ENCODE data around the gene RELB.

RELB gene

DNA sequence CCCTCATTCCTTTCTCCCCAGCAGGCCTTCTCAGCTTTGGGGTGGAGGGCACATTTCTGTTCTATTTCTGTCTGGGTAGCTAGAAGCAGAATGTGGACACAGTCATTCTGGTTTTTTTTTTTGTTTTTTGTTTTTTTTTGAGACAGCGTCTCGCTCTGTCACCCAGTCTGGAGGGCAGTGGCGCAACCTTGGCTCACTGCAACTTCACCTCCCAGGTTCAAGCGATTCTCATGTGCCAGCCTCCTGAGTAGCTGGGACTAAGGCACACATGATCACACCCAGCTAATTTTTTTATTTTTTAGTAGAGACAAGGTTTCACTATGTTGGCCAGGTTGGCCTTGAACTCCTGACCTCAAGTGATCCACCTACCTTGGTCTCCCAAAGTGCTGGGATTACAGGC, 25.8 kb upstream of the RELB start:
- no peak overlapping the region for H3K4me2 ChIP-seq (ENCODE audit: low read depth, low read length, poor library complexity, severe bottlenecking)
- H3K36me3 ChIP-seq (ENCODE audit: insufficient read depth, low read length) = peaks cover 61% of the 10 kb centered on the region; the same call in 1 of the 2 replicates
- H4K20me1 ChIP-seq (ENCODE audit: insufficient read depth, low read length, poor library complexity, severe bottlenecking) = no peaks in the 10 kb centered on the region
- H3K9me3 ChIP-seq (ENCODE audit: insufficient read depth, low read depth, low read length) = no peaks in the 10 kb centered on the region
- no peaks in the 10 kb centered on the region for H3K4me1 ChIP-seq (ENCODE audit: insufficient read depth, low read length, poor library complexity, severe bottlenecking)
- H3F3A ChIP-seq (ENCODE audit: low read depth) = no peaks in the 10 kb centered on the region
- H3K27me3 ChIP-seq (ENCODE audit: insufficient read depth, low read length, poor library complexity, severe bottlenecking) = no peaks in the 10 kb centered on the region
- TF ChIP-seq, protein P1, sequence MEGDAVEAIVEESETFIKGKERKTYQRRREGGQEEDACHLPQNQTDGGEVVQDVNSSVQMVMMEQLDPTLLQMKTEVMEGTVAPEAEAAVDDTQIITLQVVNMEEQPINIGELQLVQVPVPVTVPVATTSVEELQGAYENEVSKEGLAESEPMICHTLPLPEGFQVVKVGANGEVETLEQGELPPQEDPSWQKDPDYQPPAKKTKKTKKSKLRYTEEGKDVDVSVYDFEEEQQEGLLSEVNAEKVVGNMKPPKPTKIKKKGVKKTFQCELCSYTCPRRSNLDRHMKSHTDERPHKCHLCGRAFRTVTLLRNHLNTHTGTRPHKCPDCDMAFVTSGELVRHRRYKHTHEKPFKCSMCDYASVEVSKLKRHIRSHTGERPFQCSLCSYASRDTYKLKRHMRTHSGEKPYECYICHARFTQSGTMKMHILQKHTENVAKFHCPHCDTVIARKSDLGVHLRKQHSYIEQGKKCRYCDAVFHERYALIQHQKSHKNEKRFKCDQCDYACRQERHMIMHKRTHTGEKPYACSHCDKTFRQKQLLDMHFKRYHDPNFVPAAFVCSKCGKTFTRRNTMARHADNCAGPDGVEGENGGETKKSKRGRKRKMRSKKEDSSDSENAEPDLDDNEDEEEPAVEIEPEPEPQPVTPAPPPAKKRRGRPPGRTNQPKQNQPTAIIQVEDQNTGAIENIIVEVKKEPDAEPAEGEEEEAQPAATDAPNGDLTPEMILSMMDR (conservative IDR thresholded peaks at IDR 0.05; ENCODE audit: low read length) = no peak
- no peak for TF ChIP-seq EZH2phosphoT487 (IDR thresholded peaks at IDR 0.05; ENCODE audit: borderline replicate concordance)
- no peak overlapping the region for H2AFZ ChIP-seq (ENCODE audit: low read length)
- no peaks in the 10 kb centered on the region for H3K9me2 ChIP-seq (replicated peaks; ENCODE audit: low read depth, low read length)
- no peak overlapping the region for H3K9ac ChIP-seq (ENCODE audit: low read depth, low read length, poor library complexity, severe bottlenecking)
- H3K79me2 ChIP-seq (ENCODE audit: insufficient read depth, low read length) = no peaks in the 10 kb centered on the region
- no peak overlapping the region for H3K4me3 ChIP-seq (ENCODE audit: low read length, poor library complexity, severe bottlenecking)

DNA sequence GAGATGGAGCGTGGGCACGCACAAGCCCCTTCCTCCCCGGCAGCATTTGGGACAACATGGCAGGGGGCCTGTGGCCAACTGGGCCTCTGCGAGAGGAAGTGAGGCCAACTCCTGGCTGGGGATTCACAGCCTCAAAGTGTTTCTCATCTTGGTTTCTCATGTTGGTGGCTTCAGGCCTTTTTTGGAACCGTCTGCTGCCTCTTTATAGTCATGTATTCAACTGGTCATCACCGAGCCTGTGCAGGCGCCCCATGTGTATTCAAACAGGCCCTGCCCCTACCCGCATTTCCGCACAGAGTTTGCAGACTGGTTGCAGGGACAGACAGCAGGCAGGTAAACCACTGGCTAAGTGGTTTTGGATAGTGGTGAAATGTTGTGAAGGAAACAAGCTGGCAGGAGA, 17.3 kb upstream of the RELB start:
- H3K4me1 ChIP-seq (ENCODE audit: insufficient read depth, low read length, poor library complexity, severe bottlenecking) = no peaks in the 10 kb centered on the region
- TF ChIP-seq, protein P1 (conservative IDR thresholded peaks at IDR 0.05; ENCODE audit: low read length) = no peak
- no peak for TF ChIP-seq EZH2phosphoT487 (IDR thresholded peaks at IDR 0.05; ENCODE audit: borderline replicate concordance)
- H3K36me3 ChIP-seq (ENCODE audit: insufficient read depth, low read length) = peaks cover 65% of the 10 kb centered on the region; the same call in 1 of the 2 replicates
- no peaks in the 10 kb centered on the region for H4K20me1 ChIP-seq (ENCODE audit: insufficient read depth, low read length, poor library complexity, severe bottlenecking)
- no peak overlapping the region for H3K9ac ChIP-seq (ENCODE audit: low read depth, low read length, poor library complexity, severe bottlenecking)
- H3K27me3 ChIP-seq (ENCODE audit: insufficient read depth, low read length, poor library complexity, severe bottlenecking) = no peaks in the 10 kb centered on the region
- H3F3A ChIP-seq (ENCODE audit: low read depth) = no peaks in the 10 kb centered on the region
- H2AFZ ChIP-seq (ENCODE audit: low read length) = no peak overlapping the region
- H3K9me3 ChIP-seq (ENCODE audit: insufficient read depth, low read depth, low read length) = no peaks in the 10 kb centered on the region
- H3K4me3 ChIP-seq (ENCODE audit: low read length, poor library complexity, severe bottlenecking) = no peak overlapping the region
- no peaks in the 10 kb centered on the region for H3K79me2 ChIP-seq (ENCODE audit: insufficient read depth, low read length)
- H3K4me2 ChIP-seq (ENCODE audit: low read depth, low read length, poor library complexity, severe bottlenecking) = no peak overlapping the region
- H3K9me2 ChIP-seq (replicated peaks; ENCODE audit: low read depth, low read length) = no peaks in the 10 kb centered on the region

DNA sequence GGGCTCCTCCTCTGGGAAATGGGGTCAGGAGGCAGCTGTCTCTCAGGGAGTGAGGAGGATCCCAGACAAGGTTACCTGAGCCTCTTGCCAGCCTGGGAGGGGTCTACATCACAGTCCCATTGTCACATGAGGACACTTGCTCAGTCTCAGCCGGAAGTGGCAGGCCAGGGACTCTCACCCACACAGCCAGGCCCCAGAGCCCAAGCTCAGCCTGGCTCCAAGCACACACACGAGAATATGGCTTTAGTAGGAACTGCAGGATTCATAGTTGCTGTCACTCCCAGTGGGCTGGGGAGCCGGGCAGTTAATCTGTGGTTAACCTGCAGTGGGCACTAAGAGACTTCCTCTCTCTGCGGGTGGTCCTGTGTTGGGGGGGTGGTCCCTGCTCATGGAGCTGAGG, 15.8 kb upstream of the RELB start:
- Histone ChIP-seq H3K79me2 (ENCODE audit: insufficient read depth, low read length) (no peaks in the 10 kb centered on the region), H3K27me3 (ENCODE audit: insufficient read depth, low read length, poor library complexity, severe bottlenecking) (no peaks in the 10 kb centered on the region), H3K9ac (ENCODE audit: low read depth, low read length, poor library complexity, severe bottlenecking) (no peak overlapping the region), H3K36me3 (ENCODE audit: insufficient read depth, low read length) (peaks cover 66% of the 10 kb centered on the region; the same call in 1 of the 2 replicates), H3K9me3 (ENCODE audit: insufficient read depth, low read depth, low read length) (no peaks in the 10 kb centered on the region), H3K9me2 (replicated peaks; ENCODE audit: low read depth, low read length) (no peaks in the 10 kb centered on the region), H4K20me1 (ENCODE audit: insufficient read depth, low read length, poor library complexity, severe bottlenecking) (no peaks in the 10 kb centered on the region), H2AFZ (ENCODE audit: low read length) (no peak overlapping the region), H3K4me3 (ENCODE audit: low read length, poor library complexity, severe bottlenecking) (no peak overlapping the region), H3K4me1 (ENCODE audit: insufficient read depth, low read length, poor library complexity, severe bottlenecking) (no peaks in the 10 kb centered on the region), H3K4me2 (ENCODE audit: low read depth, low read length, poor library complexity, severe bottlenecking) (no peak overlapping the region), H3F3A (ENCODE audit: low read depth) (no peaks in the 10 kb centered on the region)
- TF ChIP-seq EZH2phosphoT487 (IDR thresholded peaks at IDR 0.05; ENCODE audit: borderline replicate concordance) = no peak
- TF ChIP-seq, protein P1 (conservative IDR thresholded peaks at IDR 0.05; ENCODE audit: low read length) = no peak

Data from Loucy (cell line).